Measurements from ENCODE around the gene FCRL6.

DNA sequence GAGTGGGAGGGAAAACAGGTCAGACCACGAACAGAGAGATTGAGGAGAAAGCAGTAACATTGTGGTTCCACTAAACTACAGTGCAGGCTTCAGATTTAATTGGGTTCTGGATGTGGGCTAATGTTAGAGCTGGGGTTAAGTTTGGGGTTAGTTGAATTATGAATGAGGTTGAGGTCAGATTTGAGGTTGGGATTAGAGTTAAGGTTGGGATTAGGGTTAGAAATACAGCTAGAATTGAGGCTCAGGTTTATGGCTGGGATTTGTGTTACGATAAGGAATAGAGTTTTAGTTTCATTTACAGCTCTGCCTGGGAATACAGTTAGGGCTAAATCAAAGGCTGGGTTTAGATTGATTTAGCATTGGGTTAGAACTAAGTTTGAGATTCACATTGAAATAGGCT is 62.1 kb downstream of the FCRL6 start:
- no peak for TF ChIP-seq EZH2 (IDR thresholded peaks at IDR 0.05; ENCODE audit: insufficient read depth, poor library complexity, severe bottlenecking)
- no peak for TF ChIP-seq EZH2phosphoT487 (IDR thresholded peaks at IDR 0.05; ENCODE audit: insufficient read depth, low read depth)
